Measurements from ENCODE around the gene PKDCC. TPM values are rescaled to one million over a fixed set of nuclear protein-coding genes. Genes with fewer than 3 reads are reported as not detected.
A peak's percentile ranks its signal among the peaks of the same experiment; 100 is the strongest.

PKDCC gene
- total RNA-seq, 4 donors from 2014 or later = 155 to 328 (median 200) TPM

DNA sequence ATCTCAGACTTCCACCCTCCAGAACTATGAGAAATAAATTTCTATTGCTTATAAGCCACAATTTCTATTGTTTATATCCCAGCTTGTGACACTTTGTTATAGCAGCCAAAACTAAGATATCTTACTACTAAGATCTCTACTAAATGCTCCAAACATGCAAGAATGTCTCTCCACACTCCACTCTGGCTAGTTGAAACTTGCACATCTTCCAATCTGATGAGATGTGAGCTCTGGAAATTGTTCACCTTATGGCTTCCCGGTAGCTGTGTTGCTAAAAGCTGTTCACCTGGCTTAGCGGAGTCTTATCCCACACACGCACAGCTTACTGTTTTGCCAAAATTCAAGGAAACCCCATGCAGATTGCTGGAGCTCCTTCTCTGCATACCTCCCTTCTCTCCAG lies 43.9 kb downstream of the PKDCC start:
- WGBS, 2 donors = 89 to 92% methylated on average over 3 of the region's 3 CpGs
- DNase-seq (ENCODE audit: low spot score in 2 of 2) = no peak
- H3K4me1 ChIP-seq = peaks cover 0 to 22% (median 3%) of the 10 kb centered on the region in 4 donors
- H3K27me3 ChIP-seq = no peaks in the 10 kb centered on the region
- no peaks in the 10 kb centered on the region for H3K9me3 ChIP-seq
- H3K4me3 ChIP-seq = no peak overlapping the region
- TF ChIP-seq POLR2A (IDR thresholded peaks at IDR 0.05) = no peak
- no peak for TF ChIP-seq EP300 (IDR thresholded peaks at IDR 0.05)
- TF ChIP-seq, protein P1, sequence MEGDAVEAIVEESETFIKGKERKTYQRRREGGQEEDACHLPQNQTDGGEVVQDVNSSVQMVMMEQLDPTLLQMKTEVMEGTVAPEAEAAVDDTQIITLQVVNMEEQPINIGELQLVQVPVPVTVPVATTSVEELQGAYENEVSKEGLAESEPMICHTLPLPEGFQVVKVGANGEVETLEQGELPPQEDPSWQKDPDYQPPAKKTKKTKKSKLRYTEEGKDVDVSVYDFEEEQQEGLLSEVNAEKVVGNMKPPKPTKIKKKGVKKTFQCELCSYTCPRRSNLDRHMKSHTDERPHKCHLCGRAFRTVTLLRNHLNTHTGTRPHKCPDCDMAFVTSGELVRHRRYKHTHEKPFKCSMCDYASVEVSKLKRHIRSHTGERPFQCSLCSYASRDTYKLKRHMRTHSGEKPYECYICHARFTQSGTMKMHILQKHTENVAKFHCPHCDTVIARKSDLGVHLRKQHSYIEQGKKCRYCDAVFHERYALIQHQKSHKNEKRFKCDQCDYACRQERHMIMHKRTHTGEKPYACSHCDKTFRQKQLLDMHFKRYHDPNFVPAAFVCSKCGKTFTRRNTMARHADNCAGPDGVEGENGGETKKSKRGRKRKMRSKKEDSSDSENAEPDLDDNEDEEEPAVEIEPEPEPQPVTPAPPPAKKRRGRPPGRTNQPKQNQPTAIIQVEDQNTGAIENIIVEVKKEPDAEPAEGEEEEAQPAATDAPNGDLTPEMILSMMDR (IDR thresholded peaks at IDR 0.05) = no peak
- no peak overlapping the region for H3K27ac ChIP-seq
- H3K36me3 ChIP-seq = no peaks in the 10 kb centered on the region

DNA sequence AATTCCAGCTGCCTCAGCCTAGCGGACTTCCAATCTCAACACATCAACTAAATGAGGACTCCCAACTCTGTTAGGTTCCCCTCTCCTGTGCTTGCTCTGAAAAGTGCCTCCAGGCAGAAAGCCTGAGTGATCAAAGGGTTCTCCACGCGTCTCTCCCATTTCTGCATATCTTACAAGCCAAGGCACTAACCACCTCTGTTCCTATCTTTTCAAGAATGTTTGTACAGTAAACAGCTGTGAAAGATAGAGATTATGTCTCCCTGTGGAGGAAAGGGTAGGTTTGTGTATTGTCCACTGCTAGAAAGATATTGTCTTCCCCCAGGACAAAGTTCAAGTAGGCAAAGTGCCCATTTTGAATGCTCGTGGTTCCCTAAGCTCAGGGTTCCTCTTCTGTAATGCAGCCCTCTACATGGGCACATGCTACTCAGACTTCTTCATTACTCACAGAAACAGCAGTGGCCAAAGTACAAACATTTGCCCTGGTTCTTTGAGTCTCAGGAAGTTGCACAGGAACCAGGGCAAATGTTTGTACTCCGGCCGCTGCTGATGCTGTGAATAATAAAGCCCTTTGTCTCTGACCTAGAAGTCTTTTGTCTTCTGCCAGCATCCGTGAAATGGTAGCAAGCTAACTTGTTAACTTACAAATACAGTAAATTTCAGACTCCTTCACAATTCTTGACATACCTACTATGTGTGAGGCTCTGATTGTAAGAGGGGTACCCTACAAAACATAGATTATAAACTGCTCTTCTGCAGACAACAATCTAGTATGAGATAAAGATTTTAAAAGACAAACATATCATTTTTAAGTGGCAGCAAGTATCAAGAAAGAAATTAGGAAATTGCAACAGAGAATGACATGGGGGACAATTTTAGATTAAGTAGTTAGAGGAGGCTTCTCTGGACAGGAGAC lies 44.5 kb downstream of the PKDCC start:
- peaks cover 0 to 27% (median 3%) of the 10 kb centered on the region in 4 donors for H3K4me1 ChIP-seq
- 33 to 35% methylated on average over 7 of the region's 7 CpGs for WGBS, 2 donors
- no peaks in the 10 kb centered on the region for H3K27me3 ChIP-seq
- H3K36me3 ChIP-seq = no peaks in the 10 kb centered on the region
- no peak overlapping the region for H3K4me3 ChIP-seq
- DNase-seq (ENCODE audit: low spot score in 2 of 2) = no peak
- H3K9me3 ChIP-seq = no peaks in the 10 kb centered on the region
- TF ChIP-seq, protein P1 (IDR thresholded peaks at IDR 0.05) = no peak
- TF ChIP-seq EP300 (IDR thresholded peaks at IDR 0.05) = peak in 1 of 2 donors; percentile 43
- H3K27ac ChIP-seq = peak overlapping the region in 1 of 4 donors; percentile 27

DNA sequence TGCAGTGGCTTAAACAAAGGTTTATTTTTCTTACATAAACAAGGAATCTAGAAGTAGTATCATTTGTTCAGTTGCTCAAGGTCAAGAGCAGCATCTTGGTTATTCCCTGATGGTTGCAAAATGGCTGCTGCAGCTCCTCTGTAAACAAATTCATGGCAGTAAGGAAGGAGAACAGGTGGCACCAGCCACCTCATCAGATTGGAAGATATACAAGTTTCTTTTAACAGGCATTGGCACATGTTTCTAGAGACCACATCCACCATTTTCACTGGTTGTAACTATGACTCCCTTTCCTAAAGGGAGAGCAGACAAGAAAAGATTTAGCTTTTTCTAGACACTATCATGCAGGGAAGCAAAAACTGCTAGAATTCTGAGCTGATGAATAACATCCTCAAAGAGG lies 46.3 kb downstream of the PKDCC start:
- Histone ChIP-seq H3K27me3 (no peaks in the 10 kb centered on the region), H3K4me1 (peaks cover 0 to 43% (median 12%) of the 10 kb centered on the region in 4 donors), H3K36me3 (no peaks in the 10 kb centered on the region), H3K27ac (no peak overlapping the region), H3K4me3 (no peak overlapping the region), H3K9me3 (no peaks in the 10 kb centered on the region)
- TF ChIP-seq, protein P1 (IDR thresholded peaks at IDR 0.05) = no peak
- TF ChIP-seq POLR2A (IDR thresholded peaks at IDR 0.05) (no peak), EP300 (IDR thresholded peaks at IDR 0.05) (no peak)
- no peak for DNase-seq (ENCODE audit: low spot score in 2 of 2)

DNA sequence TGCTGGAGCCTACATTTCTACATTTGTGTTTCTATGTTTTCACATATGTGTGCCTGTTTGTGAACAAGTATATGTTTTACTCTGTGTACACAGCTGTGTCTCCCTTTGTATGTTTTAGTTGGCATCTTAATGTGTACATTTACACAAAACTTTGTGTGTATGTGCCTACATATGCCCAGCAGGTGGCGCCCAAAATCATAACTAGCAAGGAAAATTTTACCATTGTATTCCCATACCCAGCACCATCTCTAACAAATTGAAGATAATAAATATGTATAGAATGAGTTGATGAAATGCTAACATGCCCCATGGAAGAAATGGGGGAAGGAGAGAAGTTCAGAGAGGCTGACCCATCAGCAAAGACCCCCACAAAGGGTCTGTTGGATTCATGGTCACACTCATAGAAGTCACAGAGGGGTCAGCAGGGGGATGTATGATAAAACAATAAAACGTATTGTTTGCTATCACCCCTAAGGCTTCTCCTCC lies 48.1 kb downstream of the PKDCC start:
- peaks cover 0 to 6% (median 0%) of the 10 kb centered on the region in 4 donors for H3K9me3 ChIP-seq
- 33% methylated on average over 2 of the region's 2 CpGs for WGBS, 2 donors
- no peak overlapping the region for H3K27ac ChIP-seq
- H3K36me3 ChIP-seq = no peaks in the 10 kb centered on the region
- TF ChIP-seq, protein P1 (IDR thresholded peaks at IDR 0.05) = peak; percentile 70 to 94 (median 86)
- TF ChIP-seq POLR2A (IDR thresholded peaks at IDR 0.05) = no peak
- H3K4me1 ChIP-seq = peaks cover 0 to 50% (median 15%) of the 10 kb centered on the region in 4 donors
- no peaks in the 10 kb centered on the region for H3K27me3 ChIP-seq
- peak; percentile 72 to 86 for DNase-seq (ENCODE audit: low spot score in 2 of 2)
- H3K4me3 ChIP-seq = no peak overlapping the region

Measured in tibial nerve (tissue), 4 donors.